A549 (cell line): ENCODE results near the gene FLACC1. TPM values are rescaled to one million over a fixed set of nuclear protein-coding genes. Genes with fewer than 3 reads are reported as not detected.

ENCODE experiments used
- ATAC-seq, 2 experiments: fragments of 200-7000 bp in 1 of 2; fragments of >200 bp in 1 of 2; cut with Nextera tagmentation in 1 of 2; cut with Tn5 transposase in 1 of 2; 3 replicates each; pipeline versions ENCODE4 v1.8.0 to v1.9.1; 2018 to 2020; ENCODE audit warnings: mild to moderate bottlenecking in 1 of 2, moderate library complexity in 1 of 2
- CTCF ChIA-PET: fragments of 300-600 bp; sonication (Branson Sonifier 250); formaldehyde crosslinking; extraction: SDS; loops from one replicate; lab custom pipeline; 2021; ENCODE audit warnings: antibody characterized with exemption, inconsistent platforms; lab: Yijun Ruan, JAX
- POLR2A ChIA-PET: fragments of 350-600 bp; formaldehyde crosslinking; extraction: SDS; loops from one replicate; lab custom pipeline; 2021; ENCODE audit warnings: antibody characterized with exemption, inconsistent platforms; lab: Yijun Ruan, JAX
- DNase-seq, 2 experiments: peaks; one replicate each; pipeline versions ENCODE4 v3.0.0 to v3.0.0-alpha.2; 2011 to 2016; ENCODE audit warnings: low read depth in 1 of 2, low spot score in 1 of 2
- FAIRE-seq: peaks from 2 replicates; lab custom pipeline; 2011; peaks lifted over from hg19 to GRCh38; lab: Jason Lieb, UNC
- H3K27ac ChIP-seq, 2 experiments: fragments of >200 bp; sonication (Bioruptor Twin); formaldehyde crosslinking; 3 replicates each; pipeline ENCODE4 v1.5.1; 2016 to 2017
- H3K4me1 ChIP-seq: fragments of >200 bp; sonication (Bioruptor Twin); formaldehyde crosslinking; 3 replicates; pipeline ENCODE4 v1.6.1; 2016
- H3K4me2 ChIP-seq: fragments of >200 bp; sonication (Bioruptor Twin); formaldehyde crosslinking; 3 replicates; pipeline ENCODE4 v1.6.1; 2016
- H3K4me3 ChIP-seq: fragments of >200 bp; sonication (Bioruptor Twin); formaldehyde crosslinking; 3 replicates; pipeline ENCODE4 v1.5.1; 2016
- H3K9me3 ChIP-seq: fragments of >200 bp; sonication (Bioruptor Twin); formaldehyde crosslinking; 3 replicates; pipeline ENCODE4 v1.6.1; 2016
- BCL3 ChIP-seq: fragments of >200 bp; sonication (Bioruptor Twin); formaldehyde crosslinking; IDR thresholded peaks from 3 replicates; pipeline ENCODE4 v1.6.1; 2016
- BHLHE40 ChIP-seq: IDR thresholded peaks from 2 replicates; pipeline ENCODE4 v1.6.1; 2012; ENCODE audit warnings: low read depth, low read length, inconsistent platforms
- CBX2 ChIP-seq: fragments of 200-600 bp; sonication (generic); IDR thresholded peaks from 2 replicates; pipeline ENCODE4 v1.6.1; 2016; ENCODE audit warnings: low read depth, mild to moderate bottlenecking, borderline replicate concordance
- CEBPB ChIP-seq, 2 experiments: fragments of >200 bp in 1 of 2; sonication (Bioruptor Twin) in 1 of 2; formaldehyde crosslinking in 1 of 2; IDR thresholded peaks; 2 replicates each; pipeline ENCODE4 v1.6.1; 2012 to 2016
- CHD2 ChIP-seq: fragments of 150-350 bp; IDR thresholded peaks from 2 replicates; pipeline ENCODE4 v1.6.1; 2014; ENCODE audit warnings: low read length; ENCODE audit not compliant: partially characterized antibody
- CHD4 ChIP-seq: fragments of 200-600 bp; sonication (generic); IDR thresholded peaks from 2 replicates; pipeline ENCODE4 v1.6.1; 2016; ENCODE audit warnings: antibody characterized with exemption, mild to moderate bottlenecking, borderline replicate concordance
- CTCF ChIP-seq: fragments of >200 bp; sonication (Bioruptor Twin); formaldehyde crosslinking; IDR thresholded peaks from 3 replicates; pipeline ENCODE4 v1.5.1; 2016
- EHF ChIP-seq: fragments of 250-450 bp; sonication (Bioruptor Pico); IDR thresholded peaks from 2 replicates; pipeline ENCODE4 v1.5.0; 2020; ENCODE audit warnings: mild to moderate bottlenecking
- EP300 ChIP-seq, 2 experiments: fragments of >200 bp; sonication (Bioruptor Twin); formaldehyde crosslinking; IDR thresholded peaks; 2 replicates in 1 of 2; 3 replicates in 1 of 2; pipeline ENCODE4 v1.6.1; 2016 to 2017
- ESRRA ChIP-seq: fragments of 150-350 bp; IDR thresholded peaks from 2 replicates; pipeline ENCODE4 v1.6.1; 2014; ENCODE audit warnings: mild to moderate bottlenecking, low read length, borderline replicate concordance
- HDAC2 ChIP-seq: fragments of 200-600 bp; sonication (generic); IDR thresholded peaks from 2 replicates; pipeline ENCODE4 v1.6.1; 2016
- JUN ChIP-seq, 2 experiments: fragments of >200 bp; sonication (Bioruptor Twin); formaldehyde crosslinking; IDR thresholded peaks; 2 replicates in 1 of 2; 3 replicates in 1 of 2; pipeline ENCODE4 v1.6.1; 2016 to 2017
- KDM5A ChIP-seq: fragments of 200-600 bp; sonication (generic); IDR thresholded peaks from 2 replicates; pipeline ENCODE4 v1.6.1; 2016; ENCODE audit warnings: antibody characterized with exemption, mild to moderate bottlenecking
- MAZ ChIP-seq: fragments of 150-350 bp; IDR thresholded peaks from 2 replicates; pipeline ENCODE4 v1.6.1; 2014; ENCODE audit warnings: antibody characterized with exemption, low read depth, low read length, borderline replicate concordance
- MYC ChIP-seq: IDR thresholded peaks from 2 replicates; pipeline ENCODE4 v1.6.1; 2012; ENCODE audit warnings: mild to moderate bottlenecking, inconsistent platforms, low read length, improper control_type of control experiment, borderline replicate concordance
- NFE2L2 ChIP-seq: fragments of 150-350 bp; conservative IDR thresholded peaks from 2 replicates; pipeline ENCODE4 v1.6.1; 2014; ENCODE audit warnings: low read length
- SMC3 ChIP-seq: fragments of >200 bp; sonication (Bioruptor Twin); formaldehyde crosslinking; IDR thresholded peaks from 3 replicates; pipeline ENCODE4 v1.6.1; 2018; ENCODE audit warnings: inconsistent platforms
- TFCP2L1 ChIP-seq: fragments of 250-450 bp; sonication (Bioruptor Pico); IDR thresholded peaks from 2 replicates; pipeline ENCODE4 v1.5.0; 2021; ENCODE audit warnings: mild to moderate bottlenecking
- ZC3H11A ChIP-seq: fragments of 450-650 bp; IDR thresholded peaks from 2 replicates; pipeline ENCODE4 v1.6.1; 2014; ENCODE audit warnings: antibody characterized with exemption, mild to moderate bottlenecking
- ZNF302 ChIP-seq: fragments of 250-450 bp; sonication (Bioruptor Pico); IDR thresholded peaks from 2 replicates; pipeline ENCODE4 v1.9.0; 2021; ENCODE audit warnings: inconsistent platforms, mild to moderate bottlenecking, moderate library complexity
- ZSCAN20 ChIP-seq: fragments of 250-450 bp; sonication (Bioruptor Pico); IDR thresholded peaks from 2 replicates; pipeline ENCODE4 v1.8.0; 2022; ENCODE audit warnings: mild to moderate bottlenecking, moderate library complexity
- WGBS: methylation state at CpG from one replicate; pipeline ENCODE4 v1.1.6; 2017; ENCODE audit errors: missing lambda C conversion rate; 5-methylcytosine and 5-hydroxymethylcytosine counted together
- polyA minus RNA-seq: library from RNA; depleted of rRNA, polyadenylated mRNA; stranded (reverse); fragments of >200 nt; gene quantifications from 2 replicates; pipeline ENCODE4 v1.2.3, GENCODE V29; 2011; rRNA and poly(A)+ RNA removed
- polyA plus RNA-seq, 4 experiments: library from polyadenylated mRNA; depleted of rRNA in 3 of 4; stranded (reverse); fragments of >200 nt; fragmentation: RNase III in 1 of 4; extraction: RNeasy Plus Mini Kit Qiagen cat#74134 plus additional on column Dnase treatment in 1 of 4; gene quantifications; 2 replicates in 3 of 4; 3 replicates in 1 of 4; pipeline ENCODE4 v1.2.3, GENCODE V29; 2011 to 2017
- TF ChIP-seq, protein P1 (sequence below): fragments of 250-450 bp; sonication (Bioruptor Pico); IDR thresholded peaks from 2 replicates; pipeline ENCODE4 v1.5.0; 2020; ENCODE audit warnings: low read depth, mild to moderate bottlenecking, moderate library complexity

FLACC1 gene, protein sequence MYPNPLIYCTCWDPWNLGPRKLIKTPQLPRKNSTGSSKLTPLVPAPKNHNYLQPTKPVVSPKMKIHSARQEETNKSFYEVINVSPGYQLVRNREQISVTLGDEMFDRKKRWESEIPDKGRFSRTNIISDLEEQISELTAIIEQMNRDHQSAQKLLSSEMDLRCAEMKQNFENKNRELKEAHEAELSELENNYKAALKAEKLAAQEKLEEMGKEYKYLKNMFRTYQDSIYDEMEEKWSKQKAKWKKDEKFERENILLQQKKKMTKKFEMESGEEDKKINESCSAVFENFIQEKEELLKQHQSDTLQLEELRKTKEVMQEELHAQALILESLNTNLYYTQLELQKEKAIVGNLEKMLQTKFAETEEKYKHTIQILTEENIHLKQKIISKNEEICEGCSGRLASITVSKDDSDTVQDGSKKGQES
- polyA plus RNA-seq (2011; rRNA removed) (0.36 and 0.38 TPM in 2 replicates), polyA plus RNA-seq (2017; fragmentation: RNase III; extraction: RNeasy Plus Mini Kit Qiagen cat#74134 plus additional on column Dnase treatment) (0.07 to 0.26 TPM (median 0.09 TPM) in 3 replicates), polyA minus RNA-seq (0.29 TPM in 1 of 2 replicates, not detected in the other)
- polyA plus RNA-seq (2012; cell fraction: cytosol; rRNA removed), result 0.03 TPM in 1 of 2 replicates, not detected in the other
- 0.17 TPM in 1 of 2 replicates, not detected in the other for polyA plus RNA-seq (2012; cell fraction: nucleus; rRNA removed)

GRCh38 chr2:201357221-201357620, at the start of gene FLACC1:
Gene FLACC1 (minus strand): TSS chr2:201357345. CDS start chr2:201351404, 5,941 bp downstream.
- ChIA-PET CTCF (interaction anchor here (2.1 kb wide), 1 partner anchor 12 kb away, joined by 8 read pairs; no protein-coding TSS in a partner anchor), POLR2A (no interaction called here)
- Histone ChIP-seq H3K4me3 (no peak within 1 kb of the TSS), H3K4me2 (no peak within 1 kb of the TSS), H3K9me3 (no peaks in the 10 kb centered on the region), H3K27ac (no peak within 1 kb of the TSS), H3K4me1 (peaks cover 4% of the 10 kb centered on the region; the same call in 1 of the 3 replicates)
- FAIRE-seq, result no peak
- DNase-seq, result peak; percentile 39 to 57
- TF ChIP-seq CTCF (no peak), CBX2 (no peak), EHF (no peak), SMC3 (no peak)
- peak; percentile 39 to 71; a peak in 5 of 6 replicates for ATAC-seq
- 97% methylated on average over 1 of the region's 1 CpG for WGBS

- DNase-seq (no peak), FAIRE-seq (no peak), ATAC-seq (no peak)
- Histone ChIP-seq H3K4me1 (peaks cover 46% of the 10 kb centered on the region), H3K4me3 (peak overlapping the region; percentile 32; the same call in 2 of the 3 replicates), H3K27ac (peak overlapping the region; percentile 73 to 77), H3K4me2 (peak overlapping the region; percentile 67), H3K9me3 (no peaks in the 10 kb centered on the region)
- 9% methylated on average over 3 of the region's 3 CpGs for WGBS
- ChIA-PET POLR2A (interaction anchor here (1.1 kb wide), 1 partner anchor 45 kb away, joined by 4 read pairs; the partner anchor contains the start of genes STRADB and TRAK2), CTCF (interaction anchor here (0.6 to 1.3 kb wide), 2 partner anchors 45 to 159 kb away, joined by 3 read pairs; partner anchors contain the start of genes STRADB and TRAK2)
- TF ChIP-seq CEBPB (IDR thresholded peaks at IDR 0.05), result peak; percentile 98 to 99
- TF ChIP-seq CHD2, result no peak
These were observed 49.0 kb upstream of the FLACC1 start for GRCh38 chr2:201406077-201406662.

DNA sequence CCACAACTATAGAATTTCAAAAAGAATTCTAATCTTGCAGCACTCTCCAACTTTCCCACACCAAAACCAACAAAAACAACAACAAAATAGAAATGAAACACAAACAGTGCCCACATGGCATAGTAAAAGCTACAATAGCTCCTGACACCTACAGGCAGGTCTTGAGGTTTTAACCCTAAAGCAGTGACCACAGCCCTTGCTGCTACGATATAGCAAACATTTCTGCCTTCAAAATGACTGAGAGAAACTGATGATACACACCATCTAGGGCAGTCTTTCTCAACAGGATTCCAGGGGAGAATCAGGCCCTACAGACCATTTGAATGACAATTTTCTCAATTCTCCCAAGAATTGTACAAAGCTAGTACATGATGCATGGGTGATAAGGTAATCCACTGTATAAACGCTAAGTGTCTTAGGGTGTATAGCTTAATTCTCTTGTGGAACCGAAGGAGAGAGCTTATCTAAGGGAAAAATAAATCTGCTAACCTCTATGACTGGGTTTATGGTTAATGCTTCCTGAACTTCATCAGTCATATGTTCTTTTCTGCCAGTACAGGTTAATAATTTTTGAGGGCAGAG, 47.6 kb upstream of the FLACC1 start:
- no peak for FAIRE-seq
- WGBS, result 51% methylated on average over 3 of the region's 3 CpGs
- peak overlapping the region; percentile 67 for H3K4me2 ChIP-seq
- peak overlapping the region in 1 of 2 experiments; percentile 77; a peak in 1 of 6 replicates for H3K27ac ChIP-seq
- no peaks in the 10 kb centered on the region for H3K9me3 ChIP-seq
- no peak for TF ChIP-seq TFCP2L1
- TF ChIP-seq, protein P1, sequence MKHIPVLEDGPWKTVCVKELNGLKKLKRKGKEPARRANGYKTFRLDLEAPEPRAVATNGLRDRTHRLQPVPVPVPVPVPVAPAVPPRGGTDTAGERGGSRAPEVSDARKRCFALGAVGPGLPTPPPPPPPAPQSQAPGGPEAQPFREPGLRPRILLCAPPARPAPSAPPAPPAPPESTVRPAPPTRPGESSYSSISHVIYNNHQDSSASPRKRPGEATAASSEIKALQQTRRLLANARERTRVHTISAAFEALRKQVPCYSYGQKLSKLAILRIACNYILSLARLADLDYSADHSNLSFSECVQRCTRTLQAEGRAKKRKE, result no peak
- TF ChIP-seq CHD2, result no peak
- TF ChIP-seq ZSCAN20 (CRISPR knock-in tag), result no peak
- TF ChIP-seq JUN (IDR thresholded peaks at IDR 0.05), result no peak
- TF ChIP-seq MYC, result no peak
- no peak for TF ChIP-seq BCL3
- no peak for TF ChIP-seq KDM5A
- TF ChIP-seq HDAC2, result no peak
- no peak for TF ChIP-seq MAZ
- no peak for TF ChIP-seq ESRRA
- TF ChIP-seq NFE2L2, result no peak
- TF ChIP-seq CHD4, result no peak
- no peak for TF ChIP-seq ZC3H11A
- no peak for TF ChIP-seq BHLHE40
- no peak for TF ChIP-seq SMC3
- no peak for TF ChIP-seq EP300 (IDR thresholded peaks at IDR 0.05)
- TF ChIP-seq ZNF302 (CRISPR knock-in tag), result no peak
- POLR2A ChIA-PET, result interaction anchor here (0.6 kb wide), 1 partner anchor 156 kb away, joined by 3 read pairs; no protein-coding TSS in a partner anchor
- CTCF ChIA-PET, result interaction anchor here (0.9 to 1.3 kb wide), 2 partner anchors 9 to 11 kb away, joined by 3 read pairs; no protein-coding TSS in a partner anchor
- H3K4me1 ChIP-seq, result peaks cover 46% of the 10 kb centered on the region
- ATAC-seq, result peak in 1 of 2 experiments; percentile 47; a peak in 3 of 6 replicates
- no peak for DNase-seq
- no peak overlapping the region for H3K4me3 ChIP-seq
